SU-DHL-6 (cell line): Measurements from ENCODE around the gene CNTNAP1.

Source experiments
- H2AFZ ChIP-seq: fragments of 200-600 bp; sonication (generic); 2 replicates; pipeline ENCODE4 v1.6.1; 2014; ENCODE audit warnings: low read depth, mild to moderate bottlenecking, moderate library complexity, mixed read lengths, antibody characterized with exemption, low read length; ENCODE audit not compliant: severe bottlenecking
- H3F3A ChIP-seq: fragments of 200-600 bp; shearing (Covaris generic); 2 replicates; pipeline ENCODE4 v1.6.0; 2016; ENCODE audit warnings: antibody characterized with exemption, mild to moderate bottlenecking; ENCODE audit not compliant: insufficient read depth
- H3K27ac ChIP-seq: fragments of 200-600 bp; sonication (generic); 2 replicates; pipeline ENCODE4 v1.5.1; 2016; ENCODE audit warnings: low read depth, mild to moderate bottlenecking, low read length, moderate library complexity, mixed read lengths
- H3K27me3 ChIP-seq: fragments of 200-600 bp; sonication (generic), shearing (Covaris generic); 2 replicates; pipeline ENCODE4 v1.6.0; 2014; ENCODE audit warnings: mild to moderate bottlenecking, low read length
- H3K36me3 ChIP-seq: fragments of 200-600 bp; sonication (generic); 2 replicates; pipeline ENCODE4 v1.6.1; 2014; ENCODE audit warnings: mild to moderate bottlenecking, low read length, mixed read lengths
- H3K4me2 ChIP-seq: fragments of 300-600, 200-600 bp; shearing (Covaris generic), sonication (generic); 2 replicates; pipeline ENCODE4 v1.6.0; 2014; ENCODE audit warnings: low read length, low read depth, mild to moderate bottlenecking; ENCODE audit not compliant: poor library complexity, severe bottlenecking
- H3K4me3 ChIP-seq: fragments of 200-600 bp; sonication (generic); 2 replicates; pipeline ENCODE4 v1.5.1; 2014; ENCODE audit warnings: antibody characterized with exemption, low read length, mild to moderate bottlenecking, mixed read lengths; ENCODE audit not compliant: insufficient read depth, poor library complexity, severe bottlenecking
- H3K79me2 ChIP-seq: fragments of 200-600 bp; sonication (generic); 2 replicates; pipeline ENCODE4 v1.6.1; 2014; ENCODE audit warnings: mild to moderate bottlenecking, low read length, moderate library complexity; ENCODE audit not compliant: insufficient read depth
- H3K9ac ChIP-seq: fragments of 200-600 bp; sonication (generic); 2 replicates; pipeline ENCODE4 v1.7.0; 2014; ENCODE audit warnings: mild to moderate bottlenecking, low read length
- H3K9me2 ChIP-seq: fragments of 200-600 bp; sonication (generic); replicated peaks from 2 replicates; pipeline ENCODE4 v1.6.1; 2014; ENCODE audit warnings: low read length; ENCODE audit not compliant: insufficient read depth
- H3K9me3 ChIP-seq: fragments of 200-600 bp; sonication (generic); 2 replicates; pipeline ENCODE4 v1.6.1; 2014; ENCODE audit warnings: low read length, mixed read lengths; ENCODE audit not compliant: insufficient read depth
- H4K20me1 ChIP-seq: fragments of 200-600 bp; sonication (generic); 2 replicates; pipeline ENCODE4 v1.6.1; 2014; ENCODE audit warnings: low read depth, mild to moderate bottlenecking, antibody characterized with exemption, low read length, moderate library complexity, mixed read lengths
- EZH2phosphoT487 ChIP-seq: fragments of 200-600 bp; sonication (generic), shearing (Covaris generic); conservative IDR thresholded peaks from 2 replicates; pipeline ENCODE4 v1.6.1; 2018; ENCODE audit warnings: mild to moderate bottlenecking, antibody characterized with exemption, low read length, moderate library complexity, mixed read lengths
- TF ChIP-seq, protein P1 (sequence below): fragments of 200-600 bp; sonication (generic); IDR thresholded peaks from one replicate; pipeline ENCODE4 v1.5.1; 2017; ENCODE audit warnings: antibody characterized with exemption, mild to moderate bottlenecking, low read length, moderate library complexity; ENCODE audit not compliant: insufficient read depth, poor library complexity, severe bottlenecking

The CNTNAP1 gene

GRCh38 chr17:42684929-42685556 lies 2.7 kb downstream of the CNTNAP1 start:
- Histone ChIP-seq H3K4me3 (no peak overlapping the region), H3K79me2 (no peaks in the 10 kb centered on the region), H2AFZ (no peak overlapping the region), H3K4me2 (no peak overlapping the region), H3K27ac (no peak overlapping the region), H3K36me3 (no peaks in the 10 kb centered on the region), H3F3A (no peaks in the 10 kb centered on the region), H3K27me3 (no peaks in the 10 kb centered on the region), H3K9me2 (no peaks in the 10 kb centered on the region), H4K20me1 (no peaks in the 10 kb centered on the region), H3K9ac (no peak overlapping the region), H3K9me3 (no peaks in the 10 kb centered on the region)
- no peak for TF ChIP-seq EZH2phosphoT487
- TF ChIP-seq, protein P1, sequence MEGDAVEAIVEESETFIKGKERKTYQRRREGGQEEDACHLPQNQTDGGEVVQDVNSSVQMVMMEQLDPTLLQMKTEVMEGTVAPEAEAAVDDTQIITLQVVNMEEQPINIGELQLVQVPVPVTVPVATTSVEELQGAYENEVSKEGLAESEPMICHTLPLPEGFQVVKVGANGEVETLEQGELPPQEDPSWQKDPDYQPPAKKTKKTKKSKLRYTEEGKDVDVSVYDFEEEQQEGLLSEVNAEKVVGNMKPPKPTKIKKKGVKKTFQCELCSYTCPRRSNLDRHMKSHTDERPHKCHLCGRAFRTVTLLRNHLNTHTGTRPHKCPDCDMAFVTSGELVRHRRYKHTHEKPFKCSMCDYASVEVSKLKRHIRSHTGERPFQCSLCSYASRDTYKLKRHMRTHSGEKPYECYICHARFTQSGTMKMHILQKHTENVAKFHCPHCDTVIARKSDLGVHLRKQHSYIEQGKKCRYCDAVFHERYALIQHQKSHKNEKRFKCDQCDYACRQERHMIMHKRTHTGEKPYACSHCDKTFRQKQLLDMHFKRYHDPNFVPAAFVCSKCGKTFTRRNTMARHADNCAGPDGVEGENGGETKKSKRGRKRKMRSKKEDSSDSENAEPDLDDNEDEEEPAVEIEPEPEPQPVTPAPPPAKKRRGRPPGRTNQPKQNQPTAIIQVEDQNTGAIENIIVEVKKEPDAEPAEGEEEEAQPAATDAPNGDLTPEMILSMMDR: no peak

DNA sequence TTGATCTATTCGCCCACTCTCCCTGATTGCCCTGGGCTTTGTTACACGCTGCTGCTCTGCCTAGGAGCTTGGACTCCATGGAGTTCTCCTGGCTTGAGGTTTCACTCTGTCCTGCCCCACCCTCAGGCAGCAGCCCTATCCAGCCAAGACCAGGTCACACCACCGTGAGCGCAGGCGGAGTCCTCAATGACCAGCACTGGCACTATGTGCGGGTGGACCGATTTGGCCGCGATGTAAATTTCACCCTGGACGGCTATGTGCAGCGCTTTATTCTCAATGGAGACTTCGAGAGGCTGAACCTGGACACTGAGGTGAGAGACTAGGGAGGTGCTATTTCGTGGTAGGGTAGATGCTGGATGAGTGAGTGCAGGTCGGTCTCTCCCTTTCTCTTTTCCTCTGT lies 3.5 kb downstream of the CNTNAP1 start:
- no peaks in the 10 kb centered on the region for H3K27me3 ChIP-seq
- H3K9me2 ChIP-seq: no peaks in the 10 kb centered on the region
- no peaks in the 10 kb centered on the region for H3F3A ChIP-seq
- no peak overlapping the region for H2AFZ ChIP-seq
- no peak overlapping the region for H3K4me2 ChIP-seq
- H3K4me3 ChIP-seq: no peak overlapping the region
- H3K9me3 ChIP-seq: no peaks in the 10 kb centered on the region
- no peaks in the 10 kb centered on the region for H4K20me1 ChIP-seq
- H3K36me3 ChIP-seq: no peaks in the 10 kb centered on the region
- no peaks in the 10 kb centered on the region for H3K79me2 ChIP-seq
- no peak overlapping the region for H3K9ac ChIP-seq
- TF ChIP-seq, protein P1: no peak
- no peak for TF ChIP-seq EZH2phosphoT487
- no peak overlapping the region for H3K27ac ChIP-seq

- no peaks in the 10 kb centered on the region for H3K36me3 ChIP-seq
- H3K9me2 ChIP-seq: no peaks in the 10 kb centered on the region
- H3K4me3 ChIP-seq: no peak overlapping the region
- no peaks in the 10 kb centered on the region for H4K20me1 ChIP-seq
- no peak overlapping the region for H2AFZ ChIP-seq
- no peaks in the 10 kb centered on the region for H3K27me3 ChIP-seq
- no peaks in the 10 kb centered on the region for H3K79me2 ChIP-seq
- TF ChIP-seq EZH2phosphoT487: no peak
- TF ChIP-seq, protein P1: no peak
- no peaks in the 10 kb centered on the region for H3F3A ChIP-seq
- H3K9ac ChIP-seq: no peak overlapping the region
- H3K4me2 ChIP-seq: no peak overlapping the region
- no peaks in the 10 kb centered on the region for H3K9me3 ChIP-seq
- H3K27ac ChIP-seq: no peak overlapping the region
Measured at GRCh38 chr17:42686520-42687128, 4.3 kb downstream of the CNTNAP1 start.
